ENCODE data around the gene TREH.

The TREH gene

DNA sequence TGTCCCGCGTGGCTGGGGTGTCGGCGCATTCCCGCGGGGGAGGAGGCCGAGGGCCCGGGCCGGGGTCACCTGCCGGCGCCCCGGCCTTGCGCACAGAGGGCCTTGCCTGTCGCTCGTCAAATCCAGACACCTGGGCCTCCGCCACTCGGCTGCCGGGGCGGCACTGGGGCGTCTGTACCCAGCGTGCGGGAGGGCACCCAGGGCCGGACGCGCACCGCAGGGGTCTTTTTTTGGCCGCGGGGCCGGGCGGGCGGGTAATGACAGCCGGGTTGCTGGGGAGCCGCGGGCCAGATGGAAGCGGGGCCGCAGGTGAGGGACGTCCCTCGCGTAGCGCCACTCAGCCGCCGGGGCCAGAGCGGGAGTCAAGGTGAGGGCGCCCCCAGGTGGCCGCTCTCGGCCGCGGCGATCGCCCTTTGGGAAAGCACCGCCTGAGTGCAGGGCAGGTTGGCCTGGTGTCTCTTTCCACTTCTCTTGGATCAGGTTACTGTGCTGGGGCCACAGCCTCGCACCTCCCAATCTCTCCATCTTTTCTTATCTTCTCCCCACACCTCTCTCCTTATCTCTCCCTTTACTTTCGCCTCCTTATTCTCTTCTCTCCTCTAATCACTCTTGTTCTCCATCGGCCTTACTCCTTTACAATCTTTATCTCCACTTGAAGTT, 68.5 kb downstream of the TREH start:
- DNase-seq (ENCODE audit: low spot score) = peak; percentile 70

DNA sequence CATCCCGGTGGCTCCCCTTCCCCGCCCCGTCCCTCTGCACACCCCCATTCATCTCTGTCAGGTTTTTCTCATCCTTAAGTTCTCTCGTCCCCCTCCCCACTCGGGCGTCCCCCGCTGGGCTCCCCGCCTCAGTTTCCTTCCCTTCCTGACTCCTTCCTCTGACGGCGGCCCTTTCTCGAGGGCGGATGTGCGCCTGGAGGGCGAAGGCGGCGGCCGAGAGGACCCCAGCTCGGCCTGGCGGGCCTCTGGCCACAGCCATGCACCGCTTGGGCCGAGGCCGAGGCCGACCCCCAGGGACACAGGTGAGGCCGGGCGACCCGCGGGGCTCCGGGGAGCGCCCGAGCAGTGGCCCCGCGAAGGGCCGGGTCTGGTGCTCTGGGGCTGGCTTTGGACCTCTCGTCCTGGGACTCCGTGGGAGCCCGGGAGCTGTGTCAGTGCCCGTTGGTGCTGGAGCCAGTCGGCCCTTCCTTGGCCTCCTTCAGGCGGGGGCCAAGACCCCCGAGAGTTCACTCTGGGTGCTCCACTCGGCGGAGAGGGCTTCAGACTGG, 69.2 kb downstream of the TREH start:
- no peak for DNase-seq (ENCODE audit: low spot score)

DNA sequence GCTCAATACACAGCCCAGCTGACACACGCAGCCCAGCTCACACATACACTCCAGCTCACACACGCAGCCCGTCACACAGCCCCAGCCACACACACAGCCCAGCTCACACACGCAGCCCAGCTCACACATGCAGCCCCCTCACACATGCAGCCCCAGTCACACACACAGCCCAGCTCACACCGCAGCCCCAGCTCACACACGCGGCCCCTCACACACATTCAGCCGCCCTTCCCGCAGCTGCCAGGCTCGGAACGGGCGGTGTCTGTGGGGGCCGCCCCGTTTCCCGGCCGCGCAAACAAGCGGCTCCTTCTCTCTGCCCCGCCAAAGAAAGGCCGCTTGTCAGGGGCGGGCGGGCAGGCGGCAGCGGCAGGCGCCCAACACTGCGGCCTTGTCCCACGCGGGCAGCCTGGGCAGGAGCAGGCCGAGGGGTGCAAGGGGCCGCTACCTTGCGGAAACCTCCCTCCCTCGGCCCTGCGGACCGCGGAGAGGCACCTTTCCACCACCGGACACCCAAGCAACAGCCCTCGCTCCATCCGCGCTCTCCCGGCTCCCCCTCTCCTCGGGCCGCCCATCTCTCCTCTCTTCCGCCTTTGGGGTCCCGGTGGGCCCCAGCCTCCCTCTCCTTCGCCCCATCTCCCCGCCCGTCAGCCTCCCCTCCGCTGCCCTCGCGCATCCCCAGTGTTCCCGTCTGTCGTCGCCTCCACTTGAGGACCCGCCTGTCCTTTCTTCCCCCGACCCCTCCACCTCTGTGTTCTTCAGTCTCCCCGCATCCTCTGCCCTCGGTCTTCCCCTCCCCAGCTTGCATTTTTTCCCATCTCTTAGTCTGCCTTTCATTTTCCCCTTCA, 69.8 kb downstream of the TREH start:
- peak; percentile 74 for DNase-seq (ENCODE audit: low spot score)

DNA sequence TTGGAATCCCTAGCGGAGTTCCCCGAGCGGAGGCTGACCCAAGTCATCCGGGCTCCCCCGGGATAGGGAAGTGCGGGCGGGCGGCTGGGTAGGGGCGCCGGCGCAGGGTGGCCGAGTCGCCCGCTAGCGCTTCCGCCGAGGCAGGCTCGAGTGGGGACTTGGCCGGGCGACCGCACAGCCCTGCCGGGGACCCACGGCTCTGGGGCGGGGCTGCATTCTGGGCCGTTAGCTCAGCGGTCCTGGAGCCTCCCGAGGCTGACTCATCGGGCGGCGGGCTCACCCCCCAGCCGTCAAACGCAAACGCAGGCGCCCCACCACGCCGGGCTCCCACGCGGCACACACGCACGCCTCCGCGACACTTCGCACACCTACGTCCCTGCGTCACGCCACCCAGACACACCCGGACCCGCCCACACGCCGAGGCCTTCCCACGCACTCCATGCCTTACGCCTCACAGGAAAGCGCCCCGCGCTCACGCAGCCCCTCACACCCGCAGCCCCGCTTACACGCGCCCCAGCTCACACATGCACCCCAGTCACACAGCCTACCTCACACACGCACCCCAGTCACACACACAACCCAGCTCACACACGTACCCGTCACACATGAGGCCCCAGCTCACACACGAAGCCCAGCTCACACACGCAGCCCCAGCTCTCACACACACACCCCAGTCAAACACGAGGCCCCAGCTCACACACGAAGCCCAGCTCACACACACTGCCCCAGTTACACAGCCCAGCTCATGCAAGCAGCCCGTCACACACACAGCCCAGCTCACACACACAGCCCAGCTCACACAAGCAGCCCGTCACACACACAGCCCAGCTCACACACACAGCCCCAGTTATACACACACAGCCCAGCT, 70.9 kb downstream of the TREH start:
- no peak for DNase-seq (ENCODE audit: low spot score)

DNA sequence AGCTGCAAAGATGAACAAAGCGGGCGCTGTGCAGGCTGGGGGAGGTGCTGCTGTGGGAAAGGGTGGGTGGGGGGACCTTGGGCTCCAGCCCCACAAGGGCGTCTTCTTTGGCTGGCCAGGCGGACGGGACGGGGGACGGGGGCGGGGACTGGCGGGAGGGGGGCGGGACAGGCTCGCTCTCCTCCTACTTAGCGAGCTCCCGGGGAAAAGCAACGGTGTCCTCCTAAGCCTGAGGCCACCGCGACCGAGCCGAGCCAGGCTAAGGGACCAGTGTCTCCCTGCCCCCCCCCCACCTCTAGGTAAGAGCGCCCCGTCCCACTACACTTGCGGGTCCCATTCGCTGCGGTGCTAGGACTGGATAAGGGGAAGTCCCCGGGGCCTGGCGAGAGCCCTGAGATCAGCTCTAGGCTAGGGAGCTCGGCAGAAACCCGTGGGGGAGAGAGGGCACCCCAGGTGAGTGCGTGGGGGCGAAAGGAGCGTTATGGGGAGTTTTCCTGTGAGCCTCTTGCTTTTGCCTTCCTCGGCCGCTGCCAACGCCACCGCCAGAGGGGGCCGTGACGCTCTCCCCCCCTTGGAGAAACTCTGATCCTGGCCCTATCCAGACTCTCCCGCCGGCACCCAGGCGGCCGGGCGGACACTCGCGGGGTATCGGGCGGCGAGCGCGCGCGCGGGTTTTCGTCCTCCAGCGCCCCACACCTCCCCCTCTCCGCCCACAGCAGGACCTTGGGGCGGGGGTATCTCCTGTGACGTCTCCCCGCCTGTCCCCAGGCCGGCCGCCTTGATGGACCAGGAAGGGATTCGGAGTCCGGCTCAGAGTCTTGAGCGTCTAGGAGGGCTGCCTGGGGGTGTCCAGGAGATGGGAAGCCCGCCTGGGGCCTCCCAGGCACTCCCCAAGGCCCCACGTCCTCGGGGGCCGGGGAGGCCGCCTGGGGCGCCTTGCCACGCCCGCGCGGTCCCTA, 71.8 kb downstream of the TREH start, which contains the start of gene PHLDB1:
Gene PHLDB1 (plus strand): TSS at position 215 of the 959 bp plus-strand sequence. CDS start 6,222 bp downstream, outside the sequence.
- DNase-seq (ENCODE audit: low spot score) = peak; percentile 76

Data from pons (tissue), 1 donor.